Mesodermal cell (in vitro differentiated cells): ENCODE measurements around the gene PTCD2.

Experiments used
- H3K27ac ChIP-seq: 2 replicates; pipeline ENCODE4 v1.7.0; 2013; ENCODE audit warnings: mild to moderate bottlenecking, low read depth, low read length, moderate library complexity; ENCODE audit not compliant: severe bottlenecking
- H3K36me3 ChIP-seq: 2 replicates; pipeline ENCODE4 v1.7.1; 2013; ENCODE audit warnings: mild to moderate bottlenecking, low read length, moderate library complexity; ENCODE audit not compliant: control insufficient read depth, insufficient read depth
- H3K4me1 ChIP-seq: one replicate; pipeline ENCODE4 v1.7.1; 2013; ENCODE audit warnings: mild to moderate bottlenecking, low read length; ENCODE audit not compliant: insufficient read depth, control insufficient read depth, poor library complexity, severe bottlenecking
- H3K4me3 ChIP-seq: 2 replicates; pipeline ENCODE4 v1.7.0; 2013; ENCODE audit warnings: low read length, control low read depth, mild to moderate bottlenecking; ENCODE audit not compliant: insufficient read depth, poor library complexity, severe bottlenecking; ENCODE audit errors: extremely low read depth
- H3K9me3 ChIP-seq: 2 replicates; pipeline ENCODE4 v1.7.1; 2013; ENCODE audit warnings: mild to moderate bottlenecking, low read length, moderate library complexity; ENCODE audit not compliant: control insufficient read depth
- WGBS, 2 experiments: methylation state at CpG; one replicate each; pipeline ENCODE4 v1.1.5; 2013; ENCODE audit warnings: missing lambda C conversion rate in 2 of 2; ENCODE audit not compliant: insufficient coverage in 2 of 2; 5-methylcytosine and 5-hydroxymethylcytosine counted together

Gene PTCD2

DNA sequence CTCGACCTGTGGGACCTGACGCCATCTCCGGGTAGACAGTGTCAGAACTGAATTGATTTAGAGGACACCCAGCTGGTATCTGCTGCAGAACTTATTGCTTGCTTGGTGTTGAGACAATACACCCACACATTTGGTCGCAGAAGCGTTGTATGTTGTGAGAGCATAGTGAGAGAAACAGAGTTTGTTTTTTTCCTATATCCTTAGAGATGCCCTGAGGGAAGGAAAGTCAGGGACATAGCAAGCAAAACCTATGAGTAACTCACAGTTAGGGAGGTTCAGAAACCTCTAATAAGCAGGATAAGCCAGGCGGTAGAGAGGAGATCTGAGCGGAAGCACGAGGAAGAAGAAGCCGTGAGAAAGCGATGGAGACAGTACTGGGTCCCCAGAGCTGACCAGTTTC lies 59.8 kb downstream of the PTCD2 start:
- Histone ChIP-seq H3K27ac (no peak overlapping the region), H3K4me1 (peaks cover 3% of the 10 kb centered on the region), H3K4me3 (no peak overlapping the region), H3K9me3 (no peaks in the 10 kb centered on the region), H3K36me3 (no peaks in the 10 kb centered on the region)
- 70 to 97% methylated on average over 2 to 8 of the region's 10 CpGs for WGBS, 2 experiments

DNA sequence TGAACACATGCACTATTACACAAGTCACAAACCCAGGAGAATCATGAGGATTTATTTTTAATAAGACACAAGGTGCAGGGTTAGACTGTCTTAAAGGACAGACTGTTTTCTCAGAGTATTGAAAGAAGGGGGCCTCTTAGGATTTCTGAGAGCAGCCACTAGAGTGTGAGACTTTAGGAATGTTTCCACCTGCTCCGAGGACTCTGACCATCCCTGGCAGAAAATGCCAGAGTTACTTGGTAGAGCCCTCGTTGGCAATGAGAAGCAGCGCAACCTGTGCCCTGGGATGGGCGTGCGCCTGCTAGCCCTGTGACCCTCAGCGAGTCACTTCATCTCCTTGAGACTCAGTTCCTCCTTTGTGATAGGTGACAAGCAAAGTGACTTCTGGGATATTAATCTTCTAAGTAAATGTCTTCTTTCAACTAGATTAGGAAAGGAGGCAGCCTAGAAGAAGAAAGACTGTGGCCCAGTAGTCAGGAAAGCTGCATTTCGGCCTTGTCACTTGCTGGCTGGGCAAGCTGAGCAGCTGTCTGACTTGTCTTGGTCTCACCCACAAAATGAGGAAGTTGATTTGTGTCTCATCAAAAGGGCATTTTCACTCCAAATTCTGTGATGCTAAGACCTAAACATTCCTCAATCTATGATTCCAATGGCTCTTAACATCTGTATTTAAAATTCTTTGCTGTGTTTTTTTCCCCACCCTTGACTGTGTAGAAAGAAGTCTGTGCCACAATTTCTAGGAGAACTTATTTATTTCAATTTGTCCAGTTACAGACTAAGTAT lies 60.5 kb downstream of the PTCD2 start:
- H3K36me3 ChIP-seq, result no peaks in the 10 kb centered on the region
- H3K4me1 ChIP-seq, result peaks cover 3% of the 10 kb centered on the region
- no peaks in the 10 kb centered on the region for H3K9me3 ChIP-seq
- WGBS, 2 experiments, result 90 to 96% methylated on average over 6 to 7 of the region's 7 CpGs
- no peak overlapping the region for H3K27ac ChIP-seq
- no peak overlapping the region for H3K4me3 ChIP-seq

DNA sequence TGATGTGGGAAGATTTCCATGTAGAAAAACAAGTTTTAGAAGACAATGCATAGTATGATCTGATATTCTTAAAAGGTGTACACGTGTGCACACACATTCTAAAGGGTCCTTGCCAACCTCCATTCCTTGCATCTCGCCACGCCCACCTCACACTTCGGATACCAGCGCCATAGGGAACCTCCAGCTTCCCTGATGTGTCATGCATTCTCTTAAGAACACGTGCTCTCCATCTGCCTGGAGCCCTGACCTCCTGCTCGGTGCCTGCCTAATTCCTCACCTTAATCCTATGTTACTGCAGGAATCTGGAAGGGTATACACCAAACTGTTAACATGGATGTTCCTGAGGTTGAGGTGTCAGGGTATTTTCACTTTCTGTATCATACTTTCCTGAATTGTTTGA lies 63.1 kb downstream of the PTCD2 start:
- Histone ChIP-seq H3K36me3 (no peaks in the 10 kb centered on the region), H3K4me1 (peaks cover 5% of the 10 kb centered on the region), H3K4me3 (no peak overlapping the region), H3K27ac (no peak overlapping the region), H3K9me3 (no peaks in the 10 kb centered on the region)
- WGBS, 2 experiments, result 78% methylated on average over 5 to 6 of the region's 7 CpGs

DNA sequence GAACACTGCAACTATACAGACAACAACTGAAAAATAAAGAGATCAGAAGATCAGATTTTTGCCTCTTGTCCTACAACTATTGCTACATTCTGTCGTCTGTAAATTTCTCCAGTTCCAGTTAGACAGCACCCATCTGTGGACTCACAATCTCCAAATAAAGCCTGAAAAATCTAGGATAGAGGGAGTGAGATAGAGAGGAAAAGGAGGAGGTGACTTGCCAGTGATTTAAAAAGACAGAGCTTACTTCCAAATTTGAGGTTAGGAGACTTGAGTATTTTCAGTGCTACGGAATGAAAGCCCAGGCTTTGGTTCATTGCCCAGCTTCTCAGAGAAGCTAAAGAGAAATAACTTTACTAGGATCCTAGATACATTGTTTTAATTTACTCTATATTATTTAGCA lies 63.6 kb downstream of the PTCD2 start:
- Histone ChIP-seq H3K36me3 (no peaks in the 10 kb centered on the region), H3K4me3 (no peak overlapping the region), H3K9me3 (no peaks in the 10 kb centered on the region), H3K27ac (no peak overlapping the region), H3K4me1 (peaks cover 8% of the 10 kb centered on the region)
- no CpG with 5 or more reads among the region's 2 CpGs for WGBS, 2 experiments

DNA sequence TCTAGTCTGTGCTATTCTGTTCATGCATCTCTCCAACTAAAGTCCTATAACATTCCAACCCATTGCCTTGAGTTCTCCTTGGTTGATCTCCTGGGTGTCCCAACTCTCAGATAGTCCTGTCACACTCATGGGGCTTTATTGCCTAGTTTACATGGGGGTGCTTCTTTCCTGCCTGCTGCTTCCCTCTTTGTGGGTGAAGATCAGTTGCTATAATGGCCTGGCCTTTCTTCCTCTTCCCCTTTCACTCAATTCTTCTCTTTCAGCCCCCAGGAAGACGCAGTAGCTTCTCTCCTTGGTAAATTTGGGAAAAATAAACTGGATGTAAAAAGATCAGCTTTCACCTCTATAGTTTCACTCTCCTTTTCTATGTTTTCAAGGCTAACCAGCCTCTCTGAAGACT lies 66.5 kb downstream of the PTCD2 start:
- Histone ChIP-seq H3K36me3 (no peaks in the 10 kb centered on the region), H3K9me3 (no peaks in the 10 kb centered on the region), H3K4me1 (peaks cover 8% of the 10 kb centered on the region), H3K27ac (no peak overlapping the region), H3K4me3 (no peak overlapping the region)
- WGBS, 2 experiments, result no CpG with 5 or more reads among the region's 1 CpG

DNA sequence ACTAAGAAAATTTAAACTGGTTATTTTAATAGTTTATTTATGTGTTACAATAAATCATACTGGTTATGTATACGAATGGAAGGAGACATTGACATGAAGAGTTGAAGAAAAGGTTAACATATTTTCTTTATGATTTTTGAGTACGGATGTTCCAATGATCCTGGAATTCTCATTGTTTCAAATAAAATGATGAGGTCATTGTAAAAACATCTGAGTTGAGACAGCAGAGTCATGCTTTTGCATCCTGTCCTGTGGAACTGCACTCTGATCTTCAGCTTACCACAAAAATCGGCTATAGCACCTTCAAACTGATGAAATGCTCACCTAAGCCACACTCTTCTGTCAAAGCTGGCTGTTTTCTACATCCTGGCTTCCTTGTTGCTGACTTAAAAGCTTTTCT lies 67.8 kb downstream of the PTCD2 start:
- 70 to 88% methylated on average over 2 of the region's 3 CpGs for WGBS, 2 experiments
- peaks cover 8% of the 10 kb centered on the region for H3K4me1 ChIP-seq
- no peak overlapping the region for H3K4me3 ChIP-seq
- no peak overlapping the region for H3K27ac ChIP-seq
- no peaks in the 10 kb centered on the region for H3K9me3 ChIP-seq
- no peaks in the 10 kb centered on the region for H3K36me3 ChIP-seq

DNA sequence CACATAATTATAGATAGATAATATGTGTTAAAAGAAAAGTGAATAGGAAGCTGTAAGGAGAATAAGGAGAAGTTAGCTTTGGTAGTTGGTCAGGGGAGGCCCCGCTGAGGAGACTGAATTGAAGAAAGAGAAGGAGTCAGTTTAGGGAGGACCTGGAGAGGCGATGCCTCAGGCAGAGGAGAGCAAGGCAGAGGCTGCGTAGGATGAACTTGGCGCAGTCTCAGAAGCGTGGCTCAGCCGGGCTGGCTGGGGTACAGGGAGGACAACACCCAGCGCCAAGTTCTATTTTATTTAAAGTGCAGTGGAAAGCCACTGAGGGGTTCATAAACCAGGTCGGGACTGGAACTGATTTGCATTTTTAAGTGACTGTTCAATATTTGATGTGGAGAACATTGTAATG lies 68.5 kb downstream of the PTCD2 start:
- no peaks in the 10 kb centered on the region for H3K9me3 ChIP-seq
- WGBS, 2 experiments, result 93 to 95% methylated on average over 8 of the region's 8 CpGs
- H3K4me1 ChIP-seq, result peaks cover 6% of the 10 kb centered on the region
- H3K36me3 ChIP-seq, result no peaks in the 10 kb centered on the region
- H3K4me3 ChIP-seq, result no peak overlapping the region
- no peak overlapping the region for H3K27ac ChIP-seq

DNA sequence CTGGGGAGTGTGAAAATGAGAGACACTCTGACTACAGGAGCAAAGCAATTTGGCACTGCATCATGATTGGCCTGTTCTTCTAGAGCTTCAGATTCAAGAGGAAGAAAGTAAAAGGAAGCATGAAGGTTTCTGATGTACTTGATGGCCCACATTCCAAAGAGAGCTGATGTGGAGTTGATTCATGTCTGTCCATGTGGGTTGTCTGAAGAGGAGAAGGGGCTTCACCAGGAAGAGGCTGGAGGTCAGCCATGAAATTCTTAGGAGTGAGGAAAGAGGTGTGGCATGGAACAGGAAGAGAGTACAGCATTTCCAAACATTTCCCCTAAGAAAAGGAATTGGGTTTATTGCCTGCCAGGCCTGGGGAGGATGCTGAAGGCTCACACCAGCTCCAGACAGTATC lies 70.7 kb downstream of the PTCD2 start:
- Histone ChIP-seq H3K9me3 (no peaks in the 10 kb centered on the region), H3K4me3 (no peak overlapping the region), H3K27ac (no peak overlapping the region), H3K36me3 (no peaks in the 10 kb centered on the region), H3K4me1 (peaks cover 6% of the 10 kb centered on the region)

DNA sequence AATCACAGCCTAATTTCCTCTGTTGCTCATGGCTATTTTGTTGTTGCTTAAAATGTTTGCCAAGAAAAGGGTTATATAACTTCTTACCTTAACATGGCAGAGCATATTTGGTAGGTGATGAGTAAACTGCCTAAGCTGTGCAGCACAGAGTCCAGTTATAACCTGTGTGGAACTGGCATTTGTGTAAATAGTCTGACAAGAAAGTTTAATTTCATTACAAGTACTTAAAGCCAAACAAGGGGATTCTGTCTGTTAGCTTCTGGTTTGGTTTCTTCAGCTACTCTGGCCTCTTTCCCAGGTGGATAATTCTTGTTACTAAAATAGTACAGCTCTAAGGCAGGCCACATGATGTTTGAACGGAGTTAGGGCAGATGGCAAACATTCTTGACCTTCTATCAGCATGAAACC lies 72.2 kb downstream of the PTCD2 start:
- no peak overlapping the region for H3K4me3 ChIP-seq
- no peaks in the 10 kb centered on the region for H3K36me3 ChIP-seq
- H3K4me1 ChIP-seq, result peaks cover 6% of the 10 kb centered on the region
- 60 to 80% methylated on average over 1 of the region's 1 CpG for WGBS, 2 experiments
- no peaks in the 10 kb centered on the region for H3K9me3 ChIP-seq
- H3K27ac ChIP-seq, result no peak overlapping the region

DNA sequence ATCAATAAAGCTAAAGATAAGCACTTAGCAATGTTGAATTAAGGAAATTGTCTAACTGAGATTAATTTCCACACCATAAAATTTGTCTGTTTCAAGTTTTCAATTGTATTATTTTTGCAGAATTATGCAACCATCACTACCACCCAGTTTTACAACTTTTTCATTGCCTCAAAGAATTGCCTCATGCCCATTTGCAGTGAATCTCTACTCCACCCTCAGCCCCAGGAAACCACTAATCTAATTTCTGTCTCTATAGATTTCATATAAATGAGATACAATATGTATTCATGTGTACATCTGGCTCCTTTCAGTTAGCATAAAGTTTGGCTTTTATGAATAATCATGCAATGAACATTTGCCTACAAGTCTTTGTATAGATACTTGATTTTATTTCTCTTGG lies 72.9 kb downstream of the PTCD2 start:
- no peak overlapping the region for H3K27ac ChIP-seq
- no peak overlapping the region for H3K4me3 ChIP-seq
- H3K9me3 ChIP-seq, result no peaks in the 10 kb centered on the region
- peaks cover 5% of the 10 kb centered on the region for H3K4me1 ChIP-seq
- H3K36me3 ChIP-seq, result no peaks in the 10 kb centered on the region

DNA sequence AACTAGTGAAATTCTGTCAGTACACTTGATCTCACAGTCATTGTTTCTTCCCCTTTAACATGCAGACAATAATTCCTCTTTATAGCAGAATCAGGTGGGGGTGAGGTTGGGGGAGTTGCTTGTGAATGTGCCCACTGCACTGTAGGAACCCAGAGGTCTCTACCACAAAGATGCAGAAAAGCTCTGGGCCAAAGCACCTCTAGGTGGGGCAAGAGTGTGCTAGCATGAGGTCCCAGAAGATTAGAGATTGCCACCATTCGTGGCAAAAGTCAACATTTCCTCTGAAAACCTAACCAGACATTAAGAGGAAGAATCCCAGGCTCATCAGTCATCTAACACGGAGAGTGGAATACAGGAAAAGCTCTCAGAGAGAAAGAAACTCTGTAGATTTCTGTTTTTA lies 74.5 kb downstream of the PTCD2 start:
- Histone ChIP-seq H3K27ac (no peak overlapping the region), H3K36me3 (no peaks in the 10 kb centered on the region), H3K4me3 (no peak overlapping the region), H3K9me3 (no peaks in the 10 kb centered on the region), H3K4me1 (no peaks in the 10 kb centered on the region)
- WGBS, 2 experiments, result 80 to 83% methylated on average over 1 of the region's 2 CpGs
